ENCODE data around the gene GPR39. TPM values are rescaled to one million over a fixed set of nuclear protein-coding genes. Genes with fewer than 3 reads are reported as not detected.

Gene GPR39
- total RNA-seq, 2 experiments from 2014 or later: not detected

DNA sequence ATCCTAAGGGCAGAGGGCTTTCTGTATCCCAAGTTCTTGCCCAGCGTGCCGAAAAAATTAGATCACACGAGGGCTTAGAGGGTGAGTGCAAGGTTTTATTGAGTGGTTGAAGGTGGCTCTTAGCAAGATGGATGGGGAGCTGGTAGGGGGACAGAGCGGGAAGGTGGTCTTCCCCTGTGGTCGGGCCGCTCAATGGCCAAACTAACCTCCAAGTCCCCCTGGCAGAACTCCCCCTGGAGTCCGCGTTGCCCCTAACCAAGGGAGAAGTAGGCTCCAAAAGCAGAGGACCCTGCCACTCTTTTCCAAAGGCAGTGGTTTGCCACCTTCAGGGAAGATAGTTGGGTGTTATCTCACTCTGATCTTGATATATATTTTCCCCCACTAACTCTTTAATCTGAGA, 190.0 kb downstream of the GPR39 start:
- no peak for ATAC-seq
- Mint-ChIP-seq H3K27me3 (no peaks in the 10 kb centered on the region), H3K4me1 (ENCODE audit: low read depth) (no peaks in the 10 kb centered on the region), H3K4me3 (no peak overlapping the region), H3K27ac (no peak overlapping the region), H3K36me3 (ENCODE audit: low read depth) (no peaks in the 10 kb centered on the region), H3K9me3 (no peaks in the 10 kb centered on the region)
- TF ChIP-seq CTCF (IDR thresholded peaks at IDR 0.05): no peak
- CTCF ChIA-PET: no interaction called here
- intact Hi-C loops (cut with micrococcal nuclease): no loop called here
- DNase-seq: no peak
- POLR2A ChIA-PET: no interaction called here

GRCh38 chr2:132607426-132608090, 191.0 kb downstream of the GPR39 start:
- DNase-seq: no peak
- ChIA-PET POLR2A (no interaction called here), CTCF (no interaction called here)
- H3K9me3 Mint-ChIP-seq: no peaks in the 10 kb centered on the region
- H3K4me3 Mint-ChIP-seq: no peak overlapping the region
- intact Hi-C loops (cut with micrococcal nuclease): no loop called here
- TF ChIP-seq CTCF (IDR thresholded peaks at IDR 0.05): no peak
- no peaks in the 10 kb centered on the region for H3K36me3 Mint-ChIP-seq (ENCODE audit: low read depth)
- H3K27me3 Mint-ChIP-seq: no peaks in the 10 kb centered on the region
- H3K4me1 Mint-ChIP-seq (ENCODE audit: low read depth): no peaks in the 10 kb centered on the region
- no peak for ATAC-seq
- H3K27ac Mint-ChIP-seq: no peak overlapping the region

DNA sequence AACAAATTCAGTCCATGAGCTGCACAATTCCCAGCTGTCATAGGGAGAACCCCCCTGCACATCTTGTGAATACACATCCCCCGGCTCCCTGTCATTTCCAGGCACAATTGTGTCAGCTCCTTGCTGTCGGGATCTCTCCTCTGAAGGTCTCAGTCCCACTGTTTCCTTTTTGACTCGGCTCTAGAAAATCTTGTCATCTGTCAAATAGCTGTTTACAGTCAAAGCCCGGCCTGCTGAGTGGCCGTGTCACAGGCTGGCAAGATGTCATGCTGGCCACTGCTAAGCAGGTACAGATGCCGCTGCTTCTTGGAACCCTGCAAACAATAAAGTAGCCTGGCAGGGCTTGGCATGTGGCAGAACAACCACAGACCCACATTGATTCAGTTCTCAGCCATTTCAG, 191.7 kb downstream of the GPR39 start:
- no peak for ATAC-seq
- no peaks in the 10 kb centered on the region for H3K36me3 Mint-ChIP-seq (ENCODE audit: low read depth)
- no peaks in the 10 kb centered on the region for H3K9me3 Mint-ChIP-seq
- H3K4me1 Mint-ChIP-seq (ENCODE audit: low read depth): no peaks in the 10 kb centered on the region
- no peak for TF ChIP-seq CTCF (IDR thresholded peaks at IDR 0.05)
- H3K4me3 Mint-ChIP-seq: no peak overlapping the region
- intact Hi-C loops (cut with micrococcal nuclease): no loop called here
- ChIA-PET POLR2A (no interaction called here), CTCF (no interaction called here)
- H3K27ac Mint-ChIP-seq: no peak overlapping the region
- H3K27me3 Mint-ChIP-seq: no peaks in the 10 kb centered on the region
- DNase-seq: no peak

GRCh38 chr2:132609101-132609890, 192.7 kb downstream of the GPR39 start:
- H3K27me3 Mint-ChIP-seq: no peaks in the 10 kb centered on the region
- intact Hi-C loops (cut with micrococcal nuclease): no loop called here
- ATAC-seq (no peak), DNase-seq (no peak)
- no peaks in the 10 kb centered on the region for H3K36me3 Mint-ChIP-seq (ENCODE audit: low read depth)
- H3K27ac Mint-ChIP-seq: no peak overlapping the region
- ChIA-PET POLR2A (no interaction called here), CTCF (no interaction called here)
- no peak overlapping the region for H3K4me3 Mint-ChIP-seq
- H3K9me3 Mint-ChIP-seq: no peaks in the 10 kb centered on the region
- H3K4me1 Mint-ChIP-seq (ENCODE audit: low read depth): no peaks in the 10 kb centered on the region
- no peak for TF ChIP-seq CTCF (IDR thresholded peaks at IDR 0.05)

DNA sequence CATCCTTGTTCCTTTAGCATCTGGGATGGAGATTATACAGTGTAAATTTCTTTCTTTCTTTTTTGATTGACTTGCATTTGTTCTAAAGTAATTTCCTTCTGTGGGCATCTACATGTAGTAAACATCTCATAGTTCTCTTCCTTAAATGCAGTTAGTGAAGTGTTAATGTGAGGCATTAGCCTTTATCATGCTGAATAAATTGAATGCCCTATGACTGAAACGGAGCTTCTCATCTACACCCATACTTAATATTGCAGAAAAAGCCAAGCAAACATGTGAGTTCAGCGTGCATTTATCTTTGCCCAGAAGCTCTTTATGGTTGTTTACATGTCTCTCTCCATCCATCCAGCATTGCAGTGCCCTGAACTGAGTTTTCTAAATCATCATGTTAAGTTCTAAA, 195.1 kb downstream of the GPR39 start:
- no peak overlapping the region for H3K4me3 Mint-ChIP-seq
- no peaks in the 10 kb centered on the region for H3K27me3 Mint-ChIP-seq
- no peak overlapping the region for H3K27ac Mint-ChIP-seq
- no peaks in the 10 kb centered on the region for H3K4me1 Mint-ChIP-seq (ENCODE audit: low read depth)
- CTCF ChIA-PET: no interaction called here
- POLR2A ChIA-PET: no interaction called here
- intact Hi-C loops (cut with micrococcal nuclease): no loop called here
- H3K36me3 Mint-ChIP-seq (ENCODE audit: low read depth): no peaks in the 10 kb centered on the region
- ATAC-seq: no peak
- no peak for DNase-seq
- no peaks in the 10 kb centered on the region for H3K9me3 Mint-ChIP-seq
- TF ChIP-seq CTCF (IDR thresholded peaks at IDR 0.05): no peak
